K562 (cell line): ENCODE data around the gene GSTA5. TPM values are rescaled to one million over a fixed set of nuclear protein-coding genes. Genes with fewer than 3 reads are reported as not detected.

ENCODE experiments used
- C11orf30 ChIP-seq: fragments of 450-650 bp; IDR thresholded peaks from 2 replicates; pipeline ENCODE4 v1.6.1; 2016; ENCODE audit warnings: low read depth, mild to moderate bottlenecking
- CCAR2 ChIP-seq: fragments of 200-400 bp; formaldehyde crosslinking; IDR thresholded peaks from 2 replicates; pipeline ENCODE4 v1.6.1; 2017; ENCODE audit warnings: mild to moderate bottlenecking, low read depth, low read length
- JUND ChIP-seq, 2 experiments: IDR thresholded peaks; 2 replicates in 1 of 2; 3 replicates in 1 of 2; pipeline ENCODE4 v1.6.1; 2011; ENCODE audit warnings: borderline replicate concordance in 2 of 2, low read depth in 2 of 2, low read length in 2 of 2, improper control_type of control experiment in 1 of 2, missing biosample characterization in 1 of 2, missing genetic modification characterization in 1 of 2, missing genetic modification reagents in 1 of 2
- L3MBTL2 ChIP-seq: fragments of 450-650 bp; IDR thresholded peaks from 2 replicates; pipeline ENCODE4 v1.6.1; 2016; ENCODE audit warnings: mild to moderate bottlenecking, moderate library complexity
- MXI1 ChIP-seq: IDR thresholded peaks from 2 replicates; pipeline ENCODE4 v1.6.1; 2011; ENCODE audit warnings: low read depth, mild to moderate bottlenecking, improper control_type of control experiment, low read length
- MYC ChIP-seq, 2 experiments: fragments of 250-450 bp in 1 of 2; sonication (Bioruptor Pico) in 1 of 2; IDR thresholded peaks; 2 replicates each; pipeline versions ENCODE4 v1.5.1 to v1.6.1; 2012 to 2021; ENCODE audit warnings: low read depth in 2 of 2, borderline replicate concordance in 1 of 2, improper control_type of control experiment in 1 of 2, low read length in 1 of 2, mild to moderate bottlenecking in 1 of 2, moderate library complexity in 1 of 2
- NCOA4 ChIP-seq: fragments of 450-650 bp; IDR thresholded peaks from 2 replicates; pipeline ENCODE4 v1.6.1; 2018; ENCODE audit warnings: mild to moderate bottlenecking; ENCODE audit not compliant: partially characterized antibody
- NFE2L1 ChIP-seq: fragments of 450-650 bp; IDR thresholded peaks from 2 replicates; pipeline ENCODE4 v1.6.1; 2016; ENCODE audit warnings: missing genetic modification characterization, low read depth, mild to moderate bottlenecking, missing compliant biosample characterization, moderate library complexity, borderline replicate concordance
- PML ChIP-seq: IDR thresholded peaks from 2 replicates; pipeline ENCODE4 v1.6.1; 2012; ENCODE audit warnings: low read length, inconsistent platforms
- RCOR1 ChIP-seq, 2 experiments: IDR thresholded peaks; 2 replicates each; pipeline ENCODE4 v1.6.1; 2012; ENCODE audit warnings: low read depth in 2 of 2, low read length in 2 of 2, borderline replicate concordance in 1 of 2, improper control_type of control experiment in 1 of 2
- ZC3H8 ChIP-seq: fragments of 450-650 bp; IDR thresholded peaks from 2 replicates; pipeline ENCODE4 v1.6.1; 2017
- ZFP36 ChIP-seq: fragments of 150-350 bp; IDR thresholded peaks from 2 replicates; pipeline ENCODE4 v1.6.1; 2018; ENCODE audit warnings: low read length, low read depth; ENCODE audit not compliant: partially characterized antibody
- ZNF134 ChIP-seq: fragments of 250-450 bp; sonication (Bioruptor Pico); conservative IDR thresholded peaks from 2 replicates; pipeline ENCODE4 v1.4.0; 2020
- ZNF140 ChIP-seq: fragments of 250-450 bp; sonication (Bioruptor Pico); IDR thresholded peaks from 2 replicates; pipeline ENCODE4 v1.8.0; 2021; ENCODE audit warnings: moderate library complexity, mild to moderate bottlenecking, inconsistent platforms
- ZNF282 ChIP-seq: sonication (generic); formaldehyde crosslinking; IDR thresholded peaks from 2 replicates; pipeline ENCODE4 v1.8.1; 2023; ENCODE audit warnings: missing genetic modification reagents
- ZNF316 ChIP-seq: fragments of 450-650 bp; IDR thresholded peaks from 2 replicates; pipeline ENCODE4 v1.6.1; 2016
- ZNF354B ChIP-seq: fragments of 250-450 bp; sonication (Bioruptor Pico); IDR thresholded peaks from 2 replicates; pipeline ENCODE4 v1.4.0; 2020
- ZNF76 ChIP-seq: fragments of 250-450 bp; sonication (Bioruptor Pico); IDR thresholded peaks from 2 replicates; pipeline ENCODE4 v1.4.0; 2020; ENCODE audit warnings: mild to moderate bottlenecking, moderate library complexity, borderline replicate concordance
- polyA plus RNA-seq, 8 experiments: library from polyadenylated mRNA; depleted of rRNA in 4 of 8; stranded (reverse) in 5 of 8; unstranded in 3 of 8; fragments of >200 nt; fragmentation: Nextera tagmentation in 2 of 8; fragmentation: Illumina TruSeq in 1 of 8; extraction: Ambion mirVana in 2 of 8; extraction: Trizol in 1 of 8; gene quantifications; 2 replicates each; pipeline versions ENCODE4 v1.2.1 to v1.2.3, GENCODE V29; 2011 to 2014; ENCODE audit warnings: inconsistent platforms in 1 of 8, missing spikeins in 1 of 8
- total RNA-seq, 7 experiments: library from RNA; depleted of rRNA in 6 of 7; stranded (reverse); fragments of >200 nt in 6 of 7; fragmentation: Illumina TruSeq in 2 of 7; extraction: Trizol in 2 of 7; gene quantifications; 2 replicates each; pipeline versions ENCODE4 v1.2.1 to v1.2.3, GENCODE V29; 2011 to 2021; ENCODE audit warnings: low replicate concordance in 1 of 7
- TF ChIP-seq, protein P1 (sequence below): fragments of 150-350 bp; conservative IDR thresholded peaks from 2 replicates; pipeline ENCODE4 v1.6.1; 2014; ENCODE audit warnings: low read length
- TF ChIP-seq, protein P2 (sequence below), 3 experiments: fragments of 200-800 bp in 1 of 3; sonication (Bioruptor generic) in 1 of 3; sonication (generic) in 1 of 3; formaldehyde crosslinking in 1 of 3; IDR thresholded peaks; 2 replicates each; pipeline versions ENCODE4 v1.6.1 to v1.8.0; 2016 to 2022; ENCODE audit warnings: mild to moderate bottlenecking in 2 of 3, missing compliant biosample characterization in 2 of 3, missing genetic modification characterization in 2 of 3, missing genetic modification reagents in 1 of 3
- TF ChIP-seq, protein P3 (sequence below): fragments of 250-450 bp; sonication (Bioruptor Pico); IDR thresholded peaks from 2 replicates; pipeline ENCODE4 v1.8.0; 2021; ENCODE audit warnings: borderline replicate concordance, mild to moderate bottlenecking, moderate library complexity; ENCODE audit not compliant: poor library complexity, severe bottlenecking
- TF ChIP-seq, protein P4 (sequence below): sonication (generic); formaldehyde crosslinking; IDR thresholded peaks from 2 replicates; pipeline ENCODE4 v1.8.1; 2023; ENCODE audit warnings: mild to moderate bottlenecking, missing genetic modification reagents

GSTA5 gene
- total and polyA plus RNA-seq, 9 of the 15 experiments (the other 6 are each of a cell fraction or from before 2014, with no cell fraction given): not detected

DNA sequence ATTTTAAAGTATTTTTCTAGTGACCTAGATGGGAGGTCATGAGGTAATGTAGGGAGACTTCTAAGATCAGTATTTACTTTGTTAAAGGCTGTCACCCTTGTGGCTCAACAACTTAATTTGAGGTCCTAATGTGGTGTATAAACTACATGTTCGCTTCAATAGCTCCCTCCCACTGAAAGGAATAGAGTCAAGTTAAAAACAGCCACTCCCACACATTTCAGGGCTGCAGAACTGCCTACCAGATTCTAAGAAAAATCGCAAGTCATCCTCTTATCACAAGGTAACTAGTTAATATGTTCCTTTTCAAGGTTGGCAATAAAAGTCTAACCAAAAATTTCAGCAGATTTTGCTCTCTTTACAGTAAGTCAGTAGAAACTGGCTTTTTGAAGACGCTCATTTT is 52.1 kb downstream of the GSTA5 start (continued):
- TF ChIP-seq NCOA4: no peak
- TF ChIP-seq ZC3H8: no peak
- no peak for TF ChIP-seq ZNF282 (CRISPR knock-in tag)
- TF ChIP-seq MYC (IDR thresholded peaks at IDR 0.05; ENCODE audit: low read depth, low read length): no peak
- TF ChIP-seq MYC (CRISPR knock-in tag; IDR thresholded peaks at IDR 0.05; ENCODE audit: borderline replicate concordance, low read depth): no peak
- TF ChIP-seq MXI1: no peak
- TF ChIP-seq CCAR2: no peak
- TF ChIP-seq, protein P1, sequence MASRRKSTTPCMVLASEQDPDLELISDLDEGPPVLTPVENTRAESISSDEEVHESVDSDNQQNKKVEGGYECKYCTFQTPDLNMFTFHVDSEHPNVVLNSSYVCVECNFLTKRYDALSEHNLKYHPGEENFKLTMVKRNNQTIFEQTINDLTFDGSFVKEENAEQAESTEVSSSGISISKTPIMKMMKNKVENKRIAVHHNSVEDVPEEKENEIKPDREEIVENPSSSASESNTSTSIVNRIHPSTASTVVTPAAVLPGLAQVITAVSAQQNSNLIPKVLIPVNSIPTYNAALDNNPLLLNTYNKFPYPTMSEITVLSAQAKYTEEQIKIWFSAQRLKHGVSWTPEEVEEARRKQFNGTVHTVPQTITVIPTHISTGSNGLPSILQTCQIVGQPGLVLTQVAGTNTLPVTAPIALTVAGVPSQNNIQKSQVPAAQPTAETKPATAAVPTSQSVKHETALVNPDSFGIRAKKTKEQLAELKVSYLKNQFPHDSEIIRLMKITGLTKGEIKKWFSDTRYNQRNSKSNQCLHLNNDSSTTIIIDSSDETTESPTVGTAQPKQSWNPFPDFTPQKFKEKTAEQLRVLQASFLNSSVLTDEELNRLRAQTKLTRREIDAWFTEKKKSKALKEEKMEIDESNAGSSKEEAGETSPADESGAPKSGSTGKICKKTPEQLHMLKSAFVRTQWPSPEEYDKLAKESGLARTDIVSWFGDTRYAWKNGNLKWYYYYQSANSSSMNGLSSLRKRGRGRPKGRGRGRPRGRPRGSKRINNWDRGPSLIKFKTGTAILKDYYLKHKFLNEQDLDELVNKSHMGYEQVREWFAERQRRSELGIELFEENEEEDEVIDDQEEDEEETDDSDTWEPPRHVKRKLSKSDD: no peak
- TF ChIP-seq L3MBTL2: no peak
- TF ChIP-seq, protein P2, sequence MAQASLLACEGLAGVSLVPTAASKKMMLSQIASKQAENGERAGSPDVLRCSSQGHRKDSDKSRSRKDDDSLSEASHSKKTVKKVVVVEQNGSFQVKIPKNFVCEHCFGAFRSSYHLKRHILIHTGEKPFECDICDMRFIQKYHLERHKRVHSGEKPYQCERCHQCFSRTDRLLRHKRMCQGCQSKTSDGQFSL (CRISPR knock-in tag; IDR thresholded peaks at IDR 0.05): no peak
- TF ChIP-seq, protein P2 (tag; IDR thresholded peaks at IDR 0.05): no peak
- no peak for TF ChIP-seq ZNF134 (CRISPR knock-in tag)
- TF ChIP-seq, protein P3, sequence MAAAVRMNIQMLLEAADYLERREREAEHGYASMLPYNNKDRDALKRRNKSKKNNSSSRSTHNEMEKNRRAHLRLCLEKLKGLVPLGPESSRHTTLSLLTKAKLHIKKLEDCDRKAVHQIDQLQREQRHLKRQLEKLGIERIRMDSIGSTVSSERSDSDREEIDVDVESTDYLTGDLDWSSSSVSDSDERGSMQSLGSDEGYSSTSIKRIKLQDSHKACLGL: no peak
- no peak for TF ChIP-seq PML
- TF ChIP-seq, protein P4, sequence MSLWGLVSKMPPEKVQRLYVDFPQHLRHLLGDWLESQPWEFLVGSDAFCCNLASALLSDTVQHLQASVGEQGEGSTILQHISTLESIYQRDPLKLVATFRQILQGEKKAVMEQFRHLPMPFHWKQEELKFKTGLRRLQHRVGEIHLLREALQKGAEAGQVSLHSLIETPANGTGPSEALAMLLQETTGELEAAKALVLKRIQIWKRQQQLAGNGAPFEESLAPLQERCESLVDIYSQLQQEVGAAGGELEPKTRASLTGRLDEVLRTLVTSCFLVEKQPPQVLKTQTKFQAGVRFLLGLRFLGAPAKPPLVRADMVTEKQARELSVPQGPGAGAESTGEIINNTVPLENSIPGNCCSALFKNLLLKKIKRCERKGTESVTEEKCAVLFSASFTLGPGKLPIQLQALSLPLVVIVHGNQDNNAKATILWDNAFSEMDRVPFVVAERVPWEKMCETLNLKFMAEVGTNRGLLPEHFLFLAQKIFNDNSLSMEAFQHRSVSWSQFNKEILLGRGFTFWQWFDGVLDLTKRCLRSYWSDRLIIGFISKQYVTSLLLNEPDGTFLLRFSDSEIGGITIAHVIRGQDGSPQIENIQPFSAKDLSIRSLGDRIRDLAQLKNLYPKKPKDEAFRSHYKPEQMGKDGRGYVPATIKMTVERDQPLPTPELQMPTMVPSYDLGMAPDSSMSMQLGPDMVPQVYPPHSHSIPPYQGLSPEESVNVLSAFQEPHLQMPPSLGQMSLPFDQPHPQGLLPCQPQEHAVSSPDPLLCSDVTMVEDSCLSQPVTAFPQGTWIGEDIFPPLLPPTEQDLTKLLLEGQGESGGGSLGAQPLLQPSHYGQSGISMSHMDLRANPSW (CRISPR knock-in tag): no peak
- peak; percentile 76 for TF ChIP-seq ZNF316
- TF ChIP-seq C11orf30: peak; percentile 80
- TF ChIP-seq JUND (IDR thresholded peaks at IDR 0.05; ENCODE audit: borderline replicate concordance, low read depth, low read length): no peak
- no peak for TF ChIP-seq JUND (tag; IDR thresholded peaks at IDR 0.05; ENCODE audit: borderline replicate concordance, low read depth, low read length)
- peak; percentile 68 for TF ChIP-seq NFE2L1
- no peak for TF ChIP-seq ZFP36
- no peak for TF ChIP-seq ZNF76
- no peak for TF ChIP-seq ZNF354B (CRISPR knock-in tag)
- TF ChIP-seq RCOR1 (IDR thresholded peaks at IDR 0.05; ENCODE audit: borderline replicate concordance in 1 of 2, low read depth in 2 of 2, low read length in 2 of 2): no peak
- TF ChIP-seq ZNF140 (CRISPR knock-in tag): no peak
